HG03060 (cell line): ENCODE measurements around the gene TSSK1B.
"Not testable (repeated sequence)": the region's sequence is repeated elsewhere in the genome, so short reads cannot be mapped to it uniquely, and the experiment has no call there.

ENCODE experiments used
- ATAC-seq: cut with Tn5 transposase; IDR thresholded peaks from one replicate; pipeline ENCODE4 v1.9.1; 2021; ENCODE audit warnings: low read depth, moderate number of reproducible peaks; ENCODE audit not compliant: unreplicated experiment

The TSSK1B gene, protein sequence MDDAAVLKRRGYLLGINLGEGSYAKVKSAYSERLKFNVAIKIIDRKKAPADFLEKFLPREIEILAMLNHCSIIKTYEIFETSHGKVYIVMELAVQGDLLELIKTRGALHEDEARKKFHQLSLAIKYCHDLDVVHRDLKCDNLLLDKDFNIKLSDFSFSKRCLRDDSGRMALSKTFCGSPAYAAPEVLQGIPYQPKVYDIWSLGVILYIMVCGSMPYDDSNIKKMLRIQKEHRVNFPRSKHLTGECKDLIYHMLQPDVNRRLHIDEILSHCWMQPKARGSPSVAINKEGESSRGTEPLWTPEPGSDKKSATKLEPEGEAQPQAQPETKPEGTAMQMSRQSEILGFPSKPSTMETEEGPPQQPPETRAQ

DNA sequence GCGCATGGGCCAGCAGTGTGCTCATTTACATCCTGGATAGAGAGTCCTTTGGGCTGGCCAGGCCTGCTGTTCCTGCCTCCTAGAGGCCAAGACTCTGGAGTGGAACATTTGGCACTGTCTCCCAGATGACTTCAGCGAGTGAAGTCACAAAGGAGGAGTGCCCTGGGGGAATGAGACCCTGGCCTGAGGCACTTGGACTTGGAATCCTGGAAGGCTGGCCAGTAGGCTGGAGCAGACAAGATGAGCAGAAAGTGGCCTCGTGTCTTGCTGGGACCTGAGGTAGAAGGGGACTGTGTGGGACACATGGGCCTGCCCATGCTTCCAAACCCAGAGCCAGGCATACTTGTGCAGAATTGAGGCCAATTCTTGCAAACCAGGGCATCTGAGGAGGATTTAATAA lies at the start of gene TSSK1B:
TSS of gene TSSK1B (minus strand) at position 101 of the 400 bp plus-strand sequence. CDS start 150 bp downstream, outside the sequence.
- ATAC-seq, result no peak

- ATAC-seq, result no peak
Observed at GRCh38 chr5:113480243-113480642, 45.5 kb upstream of the TSSK1B start.

- no peak for ATAC-seq
Observed at GRCh38 chr5:113478691-113479090, 43.9 kb upstream of the TSSK1B start.

DNA sequence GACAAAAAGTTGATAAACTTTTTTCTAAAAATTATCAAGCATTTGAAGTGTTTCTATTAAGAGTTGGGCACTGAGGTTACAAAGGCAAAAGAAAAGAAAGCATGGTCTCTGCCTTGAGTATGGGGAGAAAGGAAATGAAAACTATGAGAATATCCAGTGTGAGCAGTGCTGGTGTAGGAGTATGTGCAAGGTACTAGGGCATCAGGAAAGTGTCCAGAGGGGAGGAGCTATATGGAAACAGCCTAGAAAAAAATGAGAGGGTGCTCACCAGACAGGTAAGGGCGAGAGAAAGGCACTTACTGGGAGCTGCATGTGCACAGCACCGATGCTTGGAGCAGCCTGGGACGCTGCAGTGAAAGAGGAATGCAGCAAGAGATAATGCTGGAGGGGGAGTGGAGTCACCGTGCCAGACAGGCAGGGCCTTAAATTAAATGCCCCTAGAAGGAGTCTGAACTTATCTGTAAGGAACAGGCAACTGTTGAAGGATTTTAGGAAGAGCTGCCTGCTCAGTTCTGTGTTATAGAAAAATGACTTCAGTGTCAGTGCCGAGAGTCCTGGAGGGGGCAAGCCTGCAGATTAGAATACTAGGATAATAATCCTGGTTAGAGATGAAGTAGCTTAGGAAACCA lies 39.4 kb upstream of the TSSK1B start:
- no peak for ATAC-seq

GRCh38 chr5:113463032-113463431 lies 28.2 kb upstream of the TSSK1B start:
- ATAC-seq, result no peak

GRCh38 chr5:113457106-113457505 lies 22.3 kb upstream of the TSSK1B start:
- not testable (repeated sequence) for ATAC-seq

- ATAC-seq, result no peak
Observed at GRCh38 chr5:113452941-113453340, 18.2 kb upstream of the TSSK1B start.

DNA sequence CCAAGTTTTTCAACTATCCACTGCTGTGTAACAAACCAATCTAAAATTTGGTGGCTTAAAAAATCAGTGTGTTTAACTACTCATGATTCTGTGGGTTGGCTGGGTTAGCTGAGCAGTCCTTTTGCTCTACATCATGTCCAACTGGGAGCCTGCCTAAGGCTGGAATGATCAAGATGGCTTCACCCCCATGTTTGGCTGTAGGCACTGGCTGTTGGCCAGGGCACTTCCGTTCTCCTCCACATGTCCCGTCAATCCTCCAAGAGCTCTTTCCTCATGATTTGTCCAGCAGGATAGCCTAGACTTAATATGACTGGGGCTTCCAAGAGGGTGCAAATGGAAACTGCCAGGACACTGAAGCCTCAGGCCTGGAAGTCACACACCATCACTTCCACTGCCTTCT lies 17.0 kb upstream of the TSSK1B start:
- ATAC-seq, result no peak

DNA sequence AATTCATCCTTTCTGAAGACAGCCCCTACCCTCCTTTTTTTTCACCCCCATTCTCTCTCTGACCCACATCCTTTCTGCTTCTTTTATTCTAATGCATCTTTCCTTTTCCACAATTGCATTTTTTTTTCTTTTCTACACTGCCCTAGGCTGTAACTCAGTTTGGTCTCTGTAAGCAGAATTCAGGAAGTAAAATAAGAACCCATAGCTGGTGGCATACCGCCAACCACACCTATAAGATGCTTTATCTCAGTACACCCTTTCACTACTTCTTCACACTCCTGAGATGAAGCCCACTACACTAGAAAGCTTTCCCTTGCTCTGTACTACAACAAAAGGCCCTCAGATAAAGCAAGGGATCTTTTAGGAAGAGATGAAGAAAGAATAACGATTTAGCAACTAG lies 16.1 kb upstream of the TSSK1B start:
- ATAC-seq, result no peak

DNA sequence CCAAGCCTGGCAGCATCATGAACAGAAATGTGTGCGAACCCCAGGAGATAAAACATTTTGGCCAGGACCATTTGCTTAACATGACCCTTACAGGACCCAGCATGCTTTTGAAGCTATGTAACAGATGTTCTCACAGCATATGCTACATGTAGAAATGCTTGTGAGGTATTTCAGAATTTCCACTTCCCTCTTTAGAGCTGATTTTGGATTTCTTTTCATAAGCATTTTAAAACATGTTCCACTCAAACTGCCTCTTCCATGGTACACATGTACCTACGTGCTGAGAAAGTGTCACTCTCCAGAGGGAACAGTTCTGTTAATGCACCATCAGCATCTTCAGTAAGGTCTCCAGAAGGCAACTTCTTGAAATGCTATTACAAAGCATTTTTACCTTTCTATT lies 15.7 kb upstream of the TSSK1B start:
- no peak for ATAC-seq

- ATAC-seq, result no peak
Observed at GRCh38 chr5:113448252-113448651, 13.5 kb upstream of the TSSK1B start.

GRCh38 chr5:113447498-113448050 lies 12.8 kb upstream of the TSSK1B start:
- no peak for ATAC-seq

GRCh38 chr5:113446358-113446927 lies 11.7 kb upstream of the TSSK1B start:
- no peak for ATAC-seq

- ATAC-seq, result no peak
Observed at GRCh38 chr5:113437111-113437510, 2.3 kb upstream of the TSSK1B start.

DNA sequence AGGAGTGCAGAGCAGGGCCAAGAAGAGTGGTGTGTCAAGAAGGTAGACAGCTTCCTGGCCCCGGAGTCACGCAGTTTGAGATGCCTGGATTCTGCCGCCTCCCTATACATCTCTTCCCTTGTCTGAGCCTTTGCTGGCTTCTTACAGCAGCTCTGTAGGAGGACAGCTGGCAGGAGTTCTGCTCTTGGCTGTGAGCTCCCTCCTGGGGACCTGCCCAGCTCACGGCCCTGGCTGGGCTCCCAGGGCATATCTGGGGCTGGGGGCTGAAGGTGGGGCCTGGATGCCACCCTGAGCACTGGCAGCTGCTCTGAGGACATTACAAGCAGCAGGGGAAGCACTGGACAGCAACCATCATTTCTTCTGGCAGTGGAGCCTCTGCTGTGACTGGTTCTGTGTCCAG lies 786 bp upstream of the TSSK1B start:
- no peak for ATAC-seq

- no peak for ATAC-seq
Observed at GRCh38 chr5:113433862-113434612, 752 bp downstream of the TSSK1B start.

- ATAC-seq, result no peak
Observed at GRCh38 chr5:113433071-113433470, 1.7 kb downstream of the TSSK1B start.

- no peak for ATAC-seq
Observed at GRCh38 chr5:113427871-113428574, 6.8 kb downstream of the TSSK1B start.

DNA sequence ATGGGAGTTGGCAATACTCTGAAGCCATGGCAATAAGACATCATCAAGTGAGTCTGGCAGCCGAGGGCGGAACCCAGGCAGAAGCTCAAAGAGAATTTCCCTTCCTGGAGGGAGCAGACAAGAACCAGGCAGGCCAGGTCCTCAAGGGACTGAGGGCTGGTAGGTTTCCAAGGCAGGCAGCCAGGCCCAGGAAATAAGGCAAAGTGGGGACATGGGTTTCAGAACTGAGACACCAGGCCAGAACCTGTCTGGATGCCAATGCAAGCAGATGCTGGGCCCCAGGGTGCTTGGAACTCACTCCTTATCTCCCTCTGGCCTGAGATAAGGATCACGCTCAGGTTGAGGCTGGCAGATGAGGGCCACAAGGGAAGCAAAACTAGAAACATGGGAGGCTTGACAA lies 8.9 kb downstream of the TSSK1B start:
- no peak for ATAC-seq

- ATAC-seq, result no peak
Observed at GRCh38 chr5:113421693-113422092, 13.1 kb downstream of the TSSK1B start.
